ENCODE results near the gene STX18.

Gene STX18

DNA sequence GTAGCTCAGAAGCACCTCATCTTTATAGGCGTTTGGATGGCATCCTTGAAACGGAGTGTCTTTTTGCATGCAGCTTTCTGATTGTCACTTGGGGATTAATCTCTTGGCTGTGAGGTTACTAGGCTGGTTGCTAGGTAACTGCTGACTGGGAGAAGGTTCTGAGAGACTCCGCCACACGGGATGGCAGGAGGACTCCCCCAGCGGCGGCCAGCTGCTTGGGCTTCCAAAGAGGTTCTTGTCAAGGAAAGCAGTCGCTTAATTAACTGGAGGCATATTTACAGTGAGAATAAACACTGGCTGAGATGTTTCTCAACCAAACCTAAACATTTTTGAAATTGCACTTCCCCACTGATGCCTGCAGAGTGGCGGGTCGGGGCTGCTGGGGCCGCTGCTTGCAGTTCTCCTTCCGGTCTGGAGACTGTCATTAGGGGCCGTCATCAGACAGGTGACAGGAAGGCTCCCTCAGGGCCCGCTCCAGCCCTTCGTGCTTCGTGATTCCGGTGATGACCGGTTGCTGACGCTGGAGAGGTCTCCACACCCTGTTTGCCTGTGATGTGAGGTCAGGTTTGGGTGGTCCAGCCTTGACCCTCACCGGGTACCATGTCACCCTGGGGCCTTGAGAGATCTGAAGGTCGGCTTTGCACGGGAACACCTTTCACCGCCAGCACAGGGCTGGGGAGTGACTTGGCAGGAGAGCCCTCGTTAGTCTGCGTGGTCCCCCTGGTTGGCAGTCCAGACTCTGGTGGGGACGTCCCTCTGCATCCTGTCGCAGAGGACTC is 145.8 kb downstream of the STX18 start:
- no peak for DNase-seq

DNA sequence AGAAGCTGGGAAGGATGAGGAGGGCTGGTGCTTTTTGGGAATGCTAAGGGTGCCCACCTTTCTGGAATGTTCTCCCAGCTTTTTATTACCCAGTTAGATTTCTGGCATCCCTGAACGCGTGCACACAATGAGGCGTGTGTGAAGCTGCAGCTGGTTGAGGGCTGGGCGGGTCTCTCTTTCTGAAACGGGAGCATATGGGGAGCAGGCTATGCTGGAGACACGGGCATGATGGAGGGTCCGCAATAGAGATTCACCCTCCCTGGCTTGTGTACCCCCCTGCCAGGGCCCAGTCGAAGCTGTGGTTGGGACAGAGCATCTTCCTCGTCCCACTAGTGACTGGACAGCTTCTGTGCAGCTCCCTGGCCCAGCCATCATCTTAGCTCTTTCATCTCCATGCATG is 146.5 kb downstream of the STX18 start:
- DNase-seq, result no peak

DNA sequence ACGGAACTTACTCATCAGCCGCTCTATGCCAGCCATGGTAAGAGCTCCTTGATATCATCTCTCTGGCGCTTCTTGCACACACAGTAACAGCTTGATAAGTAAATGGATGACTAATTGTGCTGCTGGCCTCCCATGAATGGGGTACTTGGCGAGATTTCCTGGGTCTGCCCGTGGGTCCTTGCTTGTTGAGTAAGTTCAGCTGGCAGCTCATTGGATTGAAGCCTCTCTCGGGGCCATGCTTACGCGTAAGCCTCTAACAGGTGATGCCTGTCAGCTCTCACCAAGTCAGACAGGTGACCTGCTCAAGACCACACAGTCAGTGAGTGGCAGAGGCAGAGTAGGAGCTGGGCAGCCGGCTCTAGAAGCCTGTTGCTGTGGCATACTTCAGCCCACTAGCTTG is 147.2 kb downstream of the STX18 start:
- DNase-seq, result no peak

DNA sequence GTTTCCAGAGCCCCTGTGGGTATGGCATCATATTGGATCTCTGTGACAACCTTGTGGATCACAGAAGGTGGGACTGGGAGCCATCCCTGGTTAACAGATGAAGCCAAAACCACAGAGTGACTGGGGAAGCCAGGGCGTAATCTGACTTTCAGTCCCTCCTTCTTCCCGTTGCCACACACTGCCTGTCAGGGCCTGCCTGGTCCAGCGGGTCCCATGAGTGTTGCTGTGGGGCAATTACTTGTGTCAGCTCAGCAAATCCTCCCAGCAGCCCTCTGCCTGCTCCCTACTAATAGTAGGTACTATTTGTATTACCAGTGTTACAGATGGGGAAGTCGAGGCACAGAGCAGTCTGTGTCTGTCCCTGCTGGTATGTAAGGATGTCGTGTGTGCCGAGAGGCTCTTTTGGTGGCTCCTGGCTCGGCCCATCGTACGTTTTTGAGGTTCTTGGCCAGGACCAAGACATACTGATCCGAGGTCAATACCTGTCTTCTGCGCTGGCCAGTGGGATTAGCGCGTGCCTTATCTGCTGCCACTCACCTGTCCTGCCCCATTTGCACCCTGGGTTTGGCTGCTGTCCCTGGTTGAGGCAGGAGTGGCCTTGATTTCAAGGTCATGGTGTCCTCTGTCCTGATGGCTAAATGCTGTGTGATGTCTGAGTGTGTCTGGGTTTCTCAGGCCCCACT is 149.2 kb downstream of the STX18 start:
- no peak for DNase-seq

DNA sequence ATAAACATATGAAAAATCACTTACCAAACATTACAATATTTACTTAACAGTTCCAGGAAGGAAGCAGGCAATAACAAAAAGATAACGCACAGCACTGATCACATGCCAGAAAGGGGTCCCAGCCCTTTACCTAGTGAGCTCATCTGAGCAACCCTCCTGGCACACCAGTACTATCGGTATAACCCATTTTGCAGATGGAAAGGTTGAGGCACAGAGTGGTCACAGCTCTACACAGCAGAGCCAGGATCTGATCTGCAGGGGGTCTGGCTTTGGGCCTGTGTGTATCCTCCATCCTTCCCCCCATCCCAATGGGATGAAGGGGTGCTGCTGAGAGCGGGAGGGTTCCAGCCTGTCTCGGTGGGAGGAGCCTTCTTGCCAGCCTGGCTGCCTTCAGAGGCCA is 150.0 kb downstream of the STX18 start:
- DNase-seq, result no peak

DNA sequence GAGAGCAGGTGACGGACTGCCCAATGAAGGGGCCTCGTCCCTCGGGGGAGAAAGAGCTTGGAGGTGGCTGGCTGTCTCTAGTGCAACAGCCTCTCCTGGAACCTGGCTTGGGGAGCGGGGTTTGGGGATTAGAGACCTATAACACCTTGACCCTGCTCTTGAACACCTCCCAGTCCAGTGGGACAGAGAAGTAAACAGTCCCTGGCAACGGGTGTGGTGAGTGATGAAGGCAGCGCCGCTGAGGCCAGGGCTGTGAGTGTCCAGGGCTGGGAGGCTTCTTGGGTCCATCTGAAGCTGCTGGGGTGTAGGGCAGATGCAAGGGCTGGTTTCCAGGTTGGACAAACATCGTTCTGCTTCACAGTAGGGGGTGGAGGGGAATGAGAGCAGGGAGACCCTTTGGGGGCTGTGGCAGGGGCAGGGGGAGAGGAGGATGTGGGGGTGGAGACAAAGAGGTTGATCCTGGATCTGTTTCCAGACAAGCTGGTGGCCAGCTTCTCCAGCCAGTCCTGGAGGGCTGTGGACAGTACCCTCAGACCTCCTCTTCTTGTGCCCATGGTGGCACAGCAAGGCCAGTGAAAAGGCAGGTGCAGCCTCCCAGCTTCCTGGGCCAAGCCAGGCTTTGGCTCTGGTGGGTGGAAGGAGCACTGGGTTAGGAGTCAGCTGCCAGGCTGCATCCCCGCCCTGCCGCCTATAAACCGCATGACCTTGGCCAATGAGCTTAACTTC is 151.2 kb downstream of the STX18 start:
- DNase-seq, result no peak

DNA sequence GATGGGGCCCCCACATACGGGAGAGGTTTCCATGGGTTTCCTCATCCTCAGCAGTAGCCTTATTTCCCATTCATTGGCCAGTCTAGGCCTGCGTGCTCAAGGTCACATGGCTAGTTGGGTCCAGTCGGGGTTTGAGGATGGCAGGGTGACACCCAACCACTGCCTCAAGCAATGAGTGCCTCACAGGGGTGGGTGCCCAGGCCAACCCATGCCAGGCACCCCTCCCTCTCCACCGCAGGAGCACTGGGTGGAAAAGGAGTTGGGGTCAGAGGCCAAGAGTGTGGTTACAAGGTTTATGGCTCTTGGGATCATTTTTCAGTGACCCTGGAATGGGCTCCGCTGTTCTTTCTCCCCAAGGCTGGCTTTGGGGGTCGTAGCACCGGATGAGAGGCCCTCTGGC is 151.8 kb downstream of the STX18 start:
- DNase-seq, result no peak

DNA sequence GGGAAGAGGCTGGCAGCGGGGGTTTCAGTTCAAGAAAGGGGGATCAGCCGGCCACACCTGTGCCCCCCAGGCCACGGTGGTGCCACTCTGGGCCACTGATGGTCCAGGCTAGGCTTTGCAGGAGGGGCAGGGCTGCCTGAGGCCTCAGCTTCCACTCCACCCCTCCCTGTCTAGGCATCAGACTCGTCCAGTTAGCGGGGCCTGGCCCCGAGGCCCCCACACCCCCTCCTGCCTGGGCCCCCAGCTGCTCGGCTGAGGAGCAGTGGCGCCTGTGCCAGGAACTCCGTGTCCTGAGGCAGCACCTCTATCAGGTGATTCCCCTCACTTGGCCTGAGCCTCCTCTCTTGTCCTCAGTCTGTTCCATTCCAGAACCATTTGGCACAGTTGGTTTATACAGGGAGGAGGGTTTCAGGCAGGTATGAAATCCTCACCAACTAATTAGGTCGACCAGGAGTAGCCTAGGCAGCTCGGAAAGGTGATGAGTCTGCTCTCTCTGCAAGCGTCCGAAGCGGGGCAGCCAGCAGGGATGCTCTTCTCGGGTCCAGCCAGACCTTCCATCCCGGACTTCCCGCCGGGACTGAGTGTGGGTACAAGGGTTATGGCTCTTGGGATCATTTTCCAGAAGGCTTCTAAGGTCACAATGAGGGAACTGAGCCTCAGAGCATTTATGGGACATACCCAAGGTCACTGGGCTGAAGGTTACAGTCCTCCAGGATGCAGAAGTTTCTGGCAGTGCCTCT is 152.8 kb downstream of the STX18 start:
- no peak for DNase-seq

DNA sequence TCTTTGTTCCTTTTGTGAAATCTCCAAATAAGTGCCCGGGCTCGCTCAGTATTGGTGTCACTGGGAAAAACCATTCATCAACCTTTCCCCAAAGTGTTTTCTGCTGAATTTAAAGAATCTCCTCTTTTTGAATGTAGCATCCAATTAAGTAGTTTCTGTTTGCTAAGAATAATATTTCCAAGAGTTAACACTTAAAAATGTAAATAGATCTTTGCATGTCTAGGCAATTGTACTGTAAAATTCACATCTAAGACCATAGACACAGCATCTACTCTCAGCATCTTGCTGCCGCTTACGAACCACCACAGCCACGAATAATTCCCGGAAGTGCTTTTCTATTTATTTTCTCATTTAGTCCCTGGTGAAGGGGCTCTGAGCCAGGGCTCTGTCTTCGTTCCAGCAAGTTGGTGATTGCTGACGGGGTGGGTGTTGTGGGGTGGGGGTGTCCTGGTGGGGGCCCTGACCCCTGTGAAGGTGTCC is 153.5 kb downstream of the STX18 start:
- no peak for DNase-seq

DNA sequence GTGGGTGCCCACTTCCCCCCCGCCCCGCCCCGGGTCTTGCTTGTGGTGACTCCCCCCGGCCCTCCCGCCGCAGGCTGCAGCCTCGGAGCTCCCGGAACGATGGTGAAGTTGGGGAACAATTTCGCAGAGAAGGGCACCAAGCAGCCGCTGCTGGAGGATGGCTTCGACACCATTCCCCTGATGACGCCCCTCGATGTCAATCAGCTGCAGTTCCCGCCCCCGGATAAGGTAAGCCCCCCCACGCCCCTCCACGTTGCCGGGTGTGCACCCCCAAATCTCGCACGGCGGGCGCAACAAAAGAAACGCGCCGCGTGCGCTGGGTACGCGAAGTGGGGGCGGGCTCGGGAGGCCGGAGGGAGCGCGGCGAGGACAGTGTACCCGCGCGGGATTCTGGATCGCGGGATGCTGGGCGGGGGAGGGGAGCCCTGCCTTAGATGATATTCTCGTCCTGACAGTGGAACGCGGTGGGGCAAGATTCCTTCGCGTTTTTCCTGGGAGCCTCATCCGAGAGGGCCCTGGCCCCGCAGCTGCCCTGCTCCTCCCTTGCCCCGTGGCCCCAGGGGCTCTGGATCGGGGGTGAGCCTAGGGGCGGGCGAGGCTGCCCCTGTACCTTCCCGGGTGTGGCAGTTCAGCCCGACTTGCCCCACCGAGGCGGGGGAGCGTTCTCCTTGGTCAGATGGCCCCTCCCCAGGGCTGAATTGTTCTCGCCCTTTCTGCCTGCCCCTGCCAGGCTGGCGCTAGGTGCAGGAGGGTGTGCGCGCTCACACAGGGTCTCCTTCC is 154.1 kb downstream of the STX18 start:
- DNase-seq, result peak; percentile 3

DNA sequence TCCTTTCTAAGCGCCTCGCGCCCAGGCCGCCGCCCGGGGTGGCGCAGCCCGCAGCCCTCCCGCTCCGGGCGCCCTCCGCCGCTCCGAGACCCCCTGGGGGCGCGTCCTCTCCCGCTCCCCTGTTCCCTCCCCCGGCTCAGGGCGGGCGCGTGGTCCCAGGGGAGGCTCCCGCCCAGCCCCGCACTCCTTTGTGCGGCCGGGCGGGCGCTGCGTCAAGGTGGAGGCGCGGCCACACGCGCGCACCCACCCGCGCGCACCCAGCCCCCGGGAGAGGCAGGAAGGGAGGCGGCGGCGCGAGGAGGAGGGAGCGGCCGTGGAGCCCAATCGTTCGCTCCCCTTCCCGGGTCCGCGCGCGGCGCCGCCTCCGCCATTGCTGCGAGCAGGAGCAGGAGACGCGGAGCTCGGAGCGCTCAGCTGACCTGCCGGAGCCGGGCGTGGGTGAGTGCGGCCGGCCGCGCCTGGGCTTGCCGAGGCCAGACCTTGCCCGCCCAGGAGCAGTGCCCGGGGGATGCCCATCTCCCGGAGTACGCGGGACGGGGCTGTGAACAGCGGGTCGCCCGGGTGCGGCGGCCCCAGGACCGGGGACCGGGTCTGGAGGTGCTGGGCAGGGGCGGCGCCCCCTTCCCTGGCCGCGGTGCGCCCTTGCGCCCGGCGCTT is 155.0 kb downstream of the STX18 start, which contains the start of gene NSG1:
Gene NSG1, plus strand, starts transcription at position 367 of the 657 bp plus-strand sequence. CDS start 528 bp downstream, outside the sequence.
- peak; percentile 19 for DNase-seq

DNA sequence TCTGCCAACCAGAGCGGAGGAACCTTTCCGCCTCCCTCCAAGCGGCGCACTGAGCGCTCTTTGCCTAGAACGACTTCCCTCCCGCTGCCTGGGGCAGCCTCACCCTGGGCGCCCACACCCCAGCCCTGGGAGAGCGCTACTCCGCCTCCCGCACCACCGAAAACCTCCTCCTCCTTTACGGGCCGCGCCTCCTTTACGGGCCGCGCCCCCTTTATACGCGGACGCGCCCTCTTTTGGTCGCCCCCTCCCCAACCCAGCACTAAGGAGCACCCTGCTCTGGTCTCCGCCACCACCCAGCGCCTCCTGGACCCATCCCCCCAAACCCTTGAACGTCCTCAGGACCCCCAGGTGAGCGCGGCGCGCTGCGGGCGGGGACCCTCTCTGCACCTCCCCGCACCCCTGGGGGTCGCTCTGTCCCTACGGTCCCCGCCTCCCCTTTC is 155.5 kb downstream of the STX18 start:
- peak; percentile 23 for DNase-seq

DNA sequence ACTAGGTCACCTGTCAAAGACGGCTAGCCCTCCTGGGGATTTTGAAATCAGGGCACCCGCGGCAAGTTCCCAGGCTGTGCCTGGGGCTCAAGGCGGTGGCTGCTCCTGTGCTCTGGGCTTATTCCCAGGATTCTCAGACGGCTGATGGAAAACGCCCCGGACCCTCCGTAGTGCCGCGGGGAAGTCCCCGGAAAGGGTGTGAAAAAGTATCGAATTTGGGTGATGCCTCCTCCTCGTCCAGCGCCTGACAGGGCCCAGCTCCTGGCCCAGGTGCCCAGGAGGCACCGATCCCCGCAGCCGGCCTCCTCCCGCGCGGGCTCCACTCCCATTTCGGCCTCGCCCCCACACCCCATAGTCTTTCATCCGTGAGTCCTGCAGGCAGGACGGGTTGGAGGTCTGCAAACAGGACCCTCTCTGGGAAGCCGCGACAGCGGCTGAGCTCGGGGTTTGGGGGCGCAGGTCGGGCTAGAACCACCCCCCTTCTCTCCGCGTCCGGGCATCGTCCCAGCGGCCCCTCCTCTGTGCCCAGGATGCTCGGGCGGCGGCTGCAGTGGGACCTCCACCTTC is 156.0 kb downstream of the STX18 start:
- no peak for DNase-seq

DNA sequence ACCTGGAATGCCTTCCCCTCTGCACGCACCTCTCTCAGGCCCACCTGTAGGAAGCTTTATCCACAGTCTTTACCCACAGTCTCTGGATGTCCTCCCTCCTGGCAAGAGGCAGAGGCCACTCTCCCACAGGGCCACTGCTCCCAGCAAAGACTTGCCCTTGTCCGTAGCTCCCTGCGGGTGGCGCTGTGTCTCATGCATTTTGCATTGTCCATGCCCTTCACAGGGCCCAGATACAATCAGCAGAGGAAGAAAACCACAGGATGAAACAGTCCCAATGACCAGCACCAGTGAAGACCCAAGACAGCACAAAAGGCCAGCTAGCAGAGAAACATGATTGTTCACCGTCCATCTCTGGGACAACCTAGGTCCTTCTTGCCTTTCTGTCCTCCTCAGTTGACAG is 157.0 kb downstream of the STX18 start:
- no peak for DNase-seq

DNA sequence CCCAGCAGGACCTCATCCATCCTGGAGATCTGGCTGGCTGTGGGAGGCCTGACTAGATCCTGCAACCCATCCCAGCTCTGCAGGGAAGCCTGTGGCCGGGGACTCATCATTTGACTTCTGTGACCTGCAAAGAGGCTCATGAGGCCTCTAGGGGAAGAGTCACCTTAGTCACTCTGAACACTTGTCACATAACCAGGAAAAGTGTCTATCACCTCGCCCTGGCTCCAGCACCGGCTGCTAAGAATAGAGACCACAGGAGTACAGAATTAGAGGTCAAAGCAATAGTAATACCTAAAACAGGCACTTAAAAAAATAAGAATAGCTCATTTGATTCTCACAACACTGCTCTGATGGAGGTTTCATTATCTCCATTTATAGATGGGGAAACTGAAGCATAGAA is 158.8 kb downstream of the STX18 start:
- no peak for DNase-seq

DNA sequence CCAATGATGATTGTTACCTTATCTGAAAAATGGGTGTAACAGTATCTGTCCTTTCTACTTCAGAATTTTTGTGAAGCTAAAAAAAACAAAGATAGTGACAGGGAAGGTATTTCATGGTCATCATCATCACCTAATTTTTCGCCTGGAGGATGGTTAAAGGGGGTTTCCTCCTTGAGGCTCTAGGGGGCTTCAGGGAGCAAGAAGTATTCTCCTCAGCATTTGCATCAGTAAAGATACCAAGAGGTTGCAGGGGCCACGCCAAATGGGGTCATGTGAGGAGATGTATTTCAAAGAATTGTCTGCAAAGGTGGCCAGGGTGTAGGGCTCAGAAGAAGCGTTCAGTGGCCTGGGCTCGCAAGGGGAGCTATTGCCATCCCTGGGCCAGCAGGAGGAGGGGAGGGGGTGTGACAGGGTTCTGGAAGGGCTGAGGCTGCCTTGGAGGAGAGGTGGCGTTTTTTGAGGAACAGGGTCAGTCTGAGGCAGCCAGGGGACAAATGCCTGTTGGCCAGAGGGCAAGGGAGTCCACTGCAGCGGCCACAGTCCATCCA is 162.2 kb downstream of the STX18 start:
- no peak for DNase-seq

DNA sequence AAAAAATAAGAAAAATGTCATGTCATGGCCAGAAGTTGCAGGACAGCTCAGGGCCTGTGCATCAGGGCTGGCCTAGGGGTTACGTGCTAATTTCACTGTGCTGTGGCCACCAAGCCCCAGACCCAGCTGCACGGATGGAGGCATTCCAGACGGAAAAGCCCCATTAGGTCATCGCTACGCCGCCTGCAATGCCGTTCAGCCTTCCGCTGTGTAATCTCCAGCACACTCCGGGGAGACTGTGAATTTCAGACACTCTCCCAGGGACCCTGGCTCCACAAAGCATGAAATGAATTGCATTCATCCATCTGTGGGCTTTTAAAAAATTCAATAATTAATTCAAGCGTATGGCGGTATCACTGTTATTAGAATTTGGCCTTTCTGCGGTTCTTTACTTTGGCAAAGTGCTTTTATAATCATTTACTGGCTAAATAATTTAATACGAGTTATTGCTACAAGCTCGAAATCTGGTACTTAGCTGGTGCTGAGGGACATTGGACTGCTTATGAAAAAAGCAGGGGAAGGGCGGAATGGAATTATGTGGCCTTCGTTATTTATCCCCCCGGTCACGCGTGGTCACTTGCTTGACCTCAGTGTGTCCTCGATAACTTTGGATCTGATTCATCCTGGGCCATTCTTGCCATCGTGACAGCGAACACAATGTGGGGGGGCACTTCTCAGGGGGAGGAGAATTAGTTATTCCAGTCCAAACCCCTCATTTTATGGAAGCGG is 164.0 kb downstream of the STX18 start:
- DNase-seq, result no peak

DNA sequence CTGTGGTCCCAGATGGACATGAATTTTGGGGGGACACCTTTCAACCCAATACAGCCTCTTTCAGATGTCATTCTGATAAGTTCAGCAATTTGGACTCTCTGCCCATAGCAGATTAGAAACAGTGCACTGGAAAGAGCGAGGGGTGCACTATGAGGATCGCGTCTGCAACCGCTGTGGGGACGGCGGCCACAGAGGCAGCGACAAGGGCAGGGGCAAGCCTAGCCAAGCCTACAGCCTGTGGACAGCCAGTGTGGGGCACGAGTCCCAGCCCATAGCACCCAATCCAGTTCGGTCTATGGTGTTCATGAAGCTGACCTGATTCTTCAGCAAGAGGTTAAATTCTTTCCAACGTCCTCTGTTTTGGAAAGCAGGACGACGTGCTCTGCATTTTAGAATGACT is 164.7 kb downstream of the STX18 start:
- DNase-seq, result no peak

DNA sequence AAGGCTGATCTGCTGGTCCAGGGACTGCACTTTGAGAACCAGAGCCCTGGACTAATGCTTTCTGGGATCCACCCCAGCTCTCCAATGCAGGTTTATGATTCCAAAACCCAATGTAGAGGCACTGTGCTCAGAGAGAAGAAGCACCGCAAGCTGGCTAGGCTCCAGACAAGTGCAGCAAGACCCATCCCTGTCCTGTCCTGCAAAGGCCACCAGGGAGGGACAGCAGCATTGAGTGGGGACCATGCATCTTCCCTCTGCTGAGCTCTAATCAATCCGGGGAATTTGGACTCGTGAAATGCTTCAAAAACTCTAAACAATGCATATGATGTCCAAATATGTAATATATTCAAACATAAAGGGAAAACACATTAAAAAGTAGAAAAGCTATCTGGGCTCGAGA is 165.8 kb downstream of the STX18 start:
- DNase-seq, result no peak
